Natural killer cell treated with Interleukin-12 subunit alpha and Interleukin-12 subunit beta and Interleukin-15 and Interleukin-18, amount 100 ng/mL, for 72 hours (primary cell): ENCODE results near the gene LIME1. TPM values are rescaled to one million over a fixed set of nuclear protein-coding genes. Genes with fewer than 3 reads are reported as not detected.

Source experiments
- ATAC-seq, 2 donors: fragments of 150-1000 bp; cut with Tn5 transposase in 1 of 2; sonication (Bioruptor Pico), chemical (Tn5 transposase) in 1 of 2; 2 replicates each; pipeline ENCODE4 v1.10.0; 2021
- DNase-seq: peaks from one replicate; pipeline ENCODE4 v3.0.0; 2022; ENCODE audit warnings: low spot score
- H3K27ac Mint-ChIP-seq, 2 donors: 1 replicate in 1 of 2; 2 replicates in 1 of 2; pipeline ENCODE4 v1.8.0; 2022; ENCODE audit warnings: mixed read lengths in 2 of 2, mild to moderate bottlenecking in 1 of 2, moderate library complexity in 1 of 2
- H3K27me3 Mint-ChIP-seq, 2 donors: 1 replicate in 1 of 2; 2 replicates in 1 of 2; pipeline ENCODE4 v1.8.0; 2022; ENCODE audit warnings: mixed read lengths in 2 of 2
- H3K36me3 Mint-ChIP-seq: one replicate; pipeline ENCODE4 v1.8.0; 2022; ENCODE audit warnings: mixed read lengths
- H3K4me1 Mint-ChIP-seq, 2 donors: 1 replicate in 1 of 2; 2 replicates in 1 of 2; pipeline ENCODE4 v1.8.0; 2022; ENCODE audit warnings: low read depth in 2 of 2, mixed read lengths in 2 of 2, mild to moderate bottlenecking in 1 of 2
- H3K4me3 Mint-ChIP-seq: one replicate; pipeline ENCODE4 v1.8.0; 2022; ENCODE audit warnings: mixed read lengths
- H3K9me3 Mint-ChIP-seq: 2 replicates; pipeline ENCODE4 v1.8.0; 2022; ENCODE audit warnings: mixed read lengths
- total RNA-seq, 2 donors: library from RNA; stranded (reverse); gene quantifications; one replicate each; pipeline ENCODE4 v1.2.3, GENCODE V29; 2022

The LIME1 gene
- total RNA-seq, 2 donors from 2014 or later: 9.3 to 15.7 TPM

DNA sequence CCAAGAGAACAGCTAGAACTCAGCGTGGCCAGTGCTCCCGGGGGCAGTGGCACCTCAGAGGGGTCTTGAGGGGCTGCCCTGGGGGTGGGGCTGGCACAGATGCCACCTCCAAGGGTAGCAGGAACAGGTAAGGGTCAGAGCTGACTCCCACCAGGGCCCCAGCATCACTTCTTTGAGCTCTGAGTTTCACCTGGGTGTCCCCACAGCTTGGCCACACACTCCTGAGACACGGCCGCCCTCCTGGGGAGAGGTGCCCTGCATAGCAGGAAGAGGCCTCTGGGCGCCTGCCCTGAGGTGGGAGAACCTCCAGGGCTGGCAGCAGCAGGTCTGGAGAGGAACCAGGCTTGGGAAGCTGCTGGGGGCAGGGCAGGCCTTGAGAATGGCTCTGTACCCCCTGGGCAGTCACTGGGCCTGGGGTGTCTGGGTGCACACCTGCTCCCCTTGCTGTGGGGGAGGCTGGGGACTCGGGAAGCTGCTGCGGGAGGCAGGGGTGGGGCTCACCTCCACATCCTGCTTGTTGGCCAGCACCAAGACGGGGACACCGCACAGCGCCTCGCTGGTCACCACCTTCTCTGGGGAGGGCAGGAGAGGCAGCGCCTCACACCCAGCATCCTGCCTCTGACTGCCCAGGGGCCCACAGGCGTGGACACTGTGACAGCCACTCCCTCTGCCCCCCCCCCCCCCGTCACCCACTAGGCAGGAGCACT, 35.0 kb upstream of the LIME1 start:
- Mint-ChIP-seq H3K27me3 (no peaks in the 10 kb centered on the region), H3K9me3 (no peaks in the 10 kb centered on the region), H3K4me3 (no peak overlapping the region), H3K27ac (no peak overlapping the region), H3K36me3 (no peaks in the 10 kb centered on the region), H3K4me1 (peaks cover 8 to 13% of the 10 kb centered on the region in 2 donors)
- no peak for DNase-seq
- no peak for ATAC-seq

GRCh38 chr20:63702036-63702665, 34.3 kb upstream of the LIME1 start:
- no peaks in the 10 kb centered on the region for H3K27me3 Mint-ChIP-seq
- no peak overlapping the region for H3K27ac Mint-ChIP-seq
- DNase-seq: no peak
- H3K36me3 Mint-ChIP-seq: no peaks in the 10 kb centered on the region
- ATAC-seq: no peak
- H3K4me1 Mint-ChIP-seq: peaks cover 12 to 17% of the 10 kb centered on the region in 2 donors
- H3K4me3 Mint-ChIP-seq: no peak overlapping the region
- no peaks in the 10 kb centered on the region for H3K9me3 Mint-ChIP-seq

GRCh38 chr20:63702751-63703470, 33.6 kb upstream of the LIME1 start:
- H3K27me3 Mint-ChIP-seq: no peaks in the 10 kb centered on the region
- H3K27ac Mint-ChIP-seq: no peak overlapping the region

GRCh38 chr20:63703471-63703975, 32.9 kb upstream of the LIME1 start:
- no peak overlapping the region for H3K27ac Mint-ChIP-seq
- DNase-seq (no peak), ATAC-seq (no peak)
- no peaks in the 10 kb centered on the region for H3K36me3 Mint-ChIP-seq
- peaks cover 13 to 16% of the 10 kb centered on the region in 2 donors for H3K4me1 Mint-ChIP-seq
- H3K9me3 Mint-ChIP-seq: no peaks in the 10 kb centered on the region
- no peaks in the 10 kb centered on the region for H3K27me3 Mint-ChIP-seq
- H3K4me3 Mint-ChIP-seq: no peak overlapping the region

More at GRCh38 chr20:63702751-63703470, 33.6 kb upstream of the LIME1 start:
- DNase-seq: no peak
- no peaks in the 10 kb centered on the region for H3K9me3 Mint-ChIP-seq
- H3K36me3 Mint-ChIP-seq: no peaks in the 10 kb centered on the region
- H3K4me1 Mint-ChIP-seq: peaks cover 12 to 15% of the 10 kb centered on the region in 2 donors
- no peak for ATAC-seq
- H3K4me3 Mint-ChIP-seq: no peak overlapping the region

DNA sequence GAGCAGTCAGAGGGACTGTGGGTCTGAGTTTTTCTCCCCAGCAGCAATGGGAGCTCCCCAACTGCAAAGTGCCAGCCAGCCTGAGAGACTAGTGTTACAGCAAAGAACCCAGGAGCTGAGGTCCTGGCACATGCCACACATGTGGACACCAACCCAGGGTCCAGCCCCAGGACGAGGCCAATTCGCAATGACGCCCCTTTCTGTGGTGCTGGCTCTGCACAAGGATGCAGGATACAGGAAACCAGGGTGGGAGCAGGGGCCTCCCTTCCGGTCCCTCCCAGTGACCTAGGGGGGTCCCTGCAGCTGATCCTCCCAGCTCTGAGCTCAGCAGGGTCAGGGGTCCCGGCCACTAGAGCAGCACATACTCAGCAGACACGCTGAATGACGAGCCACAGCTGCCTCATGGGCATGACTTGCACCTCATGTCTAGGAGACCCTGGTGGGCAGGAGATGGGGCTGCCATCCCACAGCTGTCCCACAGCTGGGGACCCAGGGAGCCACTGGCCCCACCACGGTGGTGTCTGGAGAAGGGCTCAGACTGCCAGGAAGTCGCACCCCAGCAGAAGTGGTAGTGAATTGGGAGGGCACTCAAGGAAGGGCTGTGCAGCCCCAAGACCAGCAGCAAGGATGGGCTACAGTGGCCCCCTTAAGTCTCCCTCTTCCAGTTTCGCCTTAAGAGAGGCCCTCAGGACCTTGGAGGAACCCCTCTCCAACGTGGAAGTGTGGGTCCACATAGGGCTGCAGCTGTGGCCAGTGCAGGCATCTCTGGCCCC, 32.3 kb upstream of the LIME1 start:
- Mint-ChIP-seq H3K27me3 (no peaks in the 10 kb centered on the region), H3K9me3 (no peaks in the 10 kb centered on the region), H3K4me3 (no peak overlapping the region), H3K27ac (no peak overlapping the region), H3K36me3 (no peaks in the 10 kb centered on the region), H3K4me1 (peaks cover 18 to 19% of the 10 kb centered on the region in 2 donors)
- no peak for ATAC-seq
- DNase-seq: no peak

DNA sequence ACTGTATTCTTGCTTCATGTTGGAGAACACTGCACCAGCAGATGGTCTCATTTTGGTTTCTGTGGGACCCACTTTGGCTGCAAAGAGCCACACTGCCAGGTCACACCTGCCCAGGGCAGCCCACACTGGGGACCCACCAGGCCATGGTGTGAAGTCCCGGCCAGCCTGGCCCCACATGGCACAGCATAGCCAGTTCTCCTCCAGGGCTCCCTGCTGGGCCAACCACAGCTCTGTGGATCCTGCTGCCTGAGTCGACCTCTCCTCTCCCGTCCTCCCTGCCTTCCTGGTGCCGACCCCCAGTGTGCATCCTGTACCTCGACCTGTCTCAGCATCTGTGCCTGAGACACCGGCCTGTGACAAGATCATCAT, 31.7 kb upstream of the LIME1 start:
- Mint-ChIP-seq H3K27ac (peak overlapping the region in 1 of 2 donors; percentile 41), H3K4me3 (peak overlapping the region; percentile 20), H3K27me3 (no peaks in the 10 kb centered on the region), H3K9me3 (no peaks in the 10 kb centered on the region), H3K36me3 (no peaks in the 10 kb centered on the region), H3K4me1 (peaks cover 18 to 19% of the 10 kb centered on the region in 2 donors)
- DNase-seq (no peak), ATAC-seq (no peak)

- ATAC-seq: no peak
- Mint-ChIP-seq H3K4me1 (peaks cover 20 to 21% of the 10 kb centered on the region in 2 donors), H3K9me3 (no peaks in the 10 kb centered on the region), H3K4me3 (peak overlapping the region; percentile 45), H3K27ac (peak overlapping the region in 1 of 2 donors; percentile 41), H3K36me3 (peaks cover under 1% of the 10 kb centered on the region), H3K27me3 (no peaks in the 10 kb centered on the region)
- DNase-seq: no peak
Measured at GRCh38 chr20:63705232-63706026, 31.0 kb upstream of the LIME1 start.

DNA sequence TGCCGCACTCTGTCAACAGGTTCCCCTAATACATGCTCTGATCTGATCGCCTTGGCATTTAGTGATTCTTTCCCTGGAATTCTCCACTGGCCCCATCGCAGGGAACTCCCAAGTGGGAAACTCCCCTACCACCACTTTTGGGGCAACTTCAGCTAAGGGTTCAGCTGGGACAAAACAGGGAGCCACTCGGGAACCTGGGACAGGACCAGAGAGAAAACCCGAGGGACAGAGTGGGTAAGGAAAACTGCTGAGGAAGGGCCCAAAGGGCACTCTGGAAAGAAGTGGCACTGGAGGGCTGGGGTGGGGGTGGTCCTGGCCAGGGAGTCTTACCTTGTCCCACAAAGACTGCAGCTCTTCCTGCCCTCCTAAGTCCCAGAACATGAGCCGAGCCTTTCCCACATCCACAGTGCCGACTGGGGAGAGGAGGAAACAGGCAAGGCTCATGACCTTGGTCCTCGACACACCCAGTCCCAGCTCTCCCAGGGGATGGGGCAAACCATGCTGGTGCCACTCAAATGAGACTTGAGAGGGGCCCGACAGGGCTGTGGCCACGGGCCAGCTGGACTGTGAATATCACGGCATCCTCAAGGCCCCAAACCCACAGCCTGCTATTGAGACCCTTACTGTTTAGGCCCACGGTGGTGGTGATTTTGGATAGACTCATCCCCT, 30.3 kb upstream of the LIME1 start:
- peaks cover 7% of the 10 kb centered on the region for H3K36me3 Mint-ChIP-seq
- H3K4me1 Mint-ChIP-seq: peaks cover 28 to 29% of the 10 kb centered on the region in 2 donors

DNA sequence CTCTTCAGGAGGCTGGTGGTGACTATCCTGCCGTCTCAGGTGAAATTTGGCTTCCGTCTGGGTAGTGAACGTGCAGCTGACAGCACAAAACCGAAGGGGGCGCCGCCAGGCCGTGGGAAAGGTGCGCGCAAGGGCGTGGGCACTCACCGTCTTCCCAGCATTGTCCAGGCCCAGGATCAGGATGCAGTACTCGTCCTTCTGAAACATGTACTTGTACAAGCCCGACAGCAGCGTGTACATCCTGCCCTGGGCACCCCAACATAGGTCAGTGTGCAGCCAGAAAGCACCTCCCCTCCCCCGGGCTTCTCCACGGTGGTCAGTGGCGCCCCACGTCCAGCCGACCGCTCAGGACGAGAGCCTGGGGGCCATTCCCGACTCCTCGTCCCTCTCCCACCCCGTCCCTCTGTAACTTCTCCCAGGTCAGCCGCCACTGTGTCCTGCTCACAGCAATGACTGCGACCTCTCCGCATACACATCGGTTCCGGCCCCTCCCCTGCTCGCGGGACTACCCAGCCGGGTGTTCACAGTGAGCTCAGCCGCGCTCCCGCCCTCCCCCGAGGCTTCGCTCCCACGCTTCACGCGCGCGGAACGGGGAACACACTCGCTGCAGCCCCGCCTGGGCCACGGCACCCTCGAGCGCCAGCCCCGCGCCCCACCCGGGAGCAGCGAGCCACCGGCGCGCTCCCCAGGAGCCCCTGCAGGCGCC, 29.5 kb upstream of the LIME1 start:
- Mint-ChIP-seq H3K36me3 (peaks cover 10% of the 10 kb centered on the region), H3K9me3 (no peaks in the 10 kb centered on the region), H3K4me3 (peak overlapping the region; percentile 89), H3K27me3 (no peaks in the 10 kb centered on the region), H3K27ac (peak overlapping the region; percentile 62 to 83), H3K4me1 (peaks cover 29 to 34% of the 10 kb centered on the region in 2 donors)
- no peak for DNase-seq
- peak; percentile 67 to 69 for ATAC-seq

More for the DNA sequence above, 30.3 kb upstream of the LIME1 start:
- Mint-ChIP-seq H3K27ac (peak overlapping the region; percentile 62 to 83), H3K27me3 (no peaks in the 10 kb centered on the region), H3K4me3 (peak overlapping the region; percentile 89), H3K9me3 (no peaks in the 10 kb centered on the region)
- DNase-seq: no peak
- no peak for ATAC-seq

DNA sequence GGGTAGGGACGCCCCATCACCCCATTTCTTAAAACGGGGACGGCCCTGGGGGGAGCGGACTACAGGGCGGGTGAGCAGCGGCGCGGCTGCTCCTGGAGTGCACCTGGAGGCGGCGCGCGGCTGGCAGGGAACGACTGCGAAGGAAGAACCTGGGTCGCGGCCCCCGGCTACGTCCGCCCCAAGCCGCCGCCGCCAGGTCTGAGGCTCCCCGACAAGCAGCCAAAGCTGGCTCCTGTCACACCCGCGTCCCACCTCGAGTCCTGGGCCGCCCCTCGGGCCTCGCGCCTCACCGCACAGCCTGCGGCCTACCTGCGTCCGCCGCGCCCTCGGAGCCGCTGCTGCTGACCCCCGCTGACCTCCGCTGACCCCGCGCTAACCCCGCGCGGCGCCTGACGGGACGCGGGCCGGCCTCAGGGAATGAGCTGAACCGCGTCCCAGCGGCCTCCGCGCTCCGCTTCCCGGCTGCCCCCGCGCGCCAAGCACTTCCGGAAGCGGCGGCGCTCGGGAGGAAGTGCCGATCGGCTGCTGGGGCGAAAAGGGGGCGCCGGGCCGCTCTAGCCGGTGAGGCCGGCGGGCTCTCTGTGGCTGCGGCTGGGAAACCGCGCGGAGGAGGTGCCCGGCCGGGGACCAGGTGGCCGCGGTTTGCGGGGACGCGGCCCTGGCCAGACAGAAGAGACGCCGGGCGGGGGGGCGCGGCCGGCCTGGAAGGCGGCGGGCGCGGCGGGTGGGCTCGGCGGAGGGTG, 28.7 kb upstream of the LIME1 start, which contains the start of the genes ARFRP1 and ZGPAT:
Gene ARFRP1, minus strand, starts transcription at position 419 of the 743 bp plus-strand sequence. CDS start 885 bp downstream, outside the sequence.
Gene ZGPAT, plus strand, starts transcription at position 482 of the 743 bp plus-strand sequence. CDS start 542 bp downstream, outside the sequence.
- peaks cover 17% of the 10 kb centered on the region for H3K36me3 Mint-ChIP-seq
- peaks cover 35% of the 10 kb centered on the region in 2 donors for H3K4me1 Mint-ChIP-seq
- peak within 1 kb of the TSS; percentile 64 to 83 for H3K27ac Mint-ChIP-seq

More for the DNA sequence above, 28.7 kb upstream of the LIME1 start, which contains the start of the genes ARFRP1 and ZGPAT:
- DNase-seq (peak; percentile 94), ATAC-seq (peak; percentile 95 to 97)
- H3K27me3 Mint-ChIP-seq: no peaks in the 10 kb centered on the region
- H3K4me3 Mint-ChIP-seq: peak within 1 kb of the TSS; percentile 90
- H3K9me3 Mint-ChIP-seq: peaks cover 3% of the 10 kb centered on the region
